IMR-90 (cell line): ENCODE measurements around the gene LRP3. TPM values are rescaled to one million over a fixed set of nuclear protein-coding genes. Genes with fewer than 3 reads are reported as not detected.
A peak's percentile ranks its signal among the peaks of the same experiment; 100 is the strongest.

Experiments used
- ATAC-seq: fragments of 200-7000 bp; cut with Tn5 transposase; 2 replicates; pipeline ENCODE4 v1.9.1; 2020; ENCODE audit warnings: low read depth, mild to moderate bottlenecking, moderate library complexity
- BruUV-seq: library from RNA; stranded (reverse); fragments of 400-500 nt; replicated peaks from 2 replicates; lab custom pipeline; 2021; lab: Mats Ljungman, UMichigan
- CTCF ChIA-PET: fragments of 300-600 bp; formaldehyde crosslinking; extraction: SDS; loops from one replicate; lab custom pipeline; 2021; ENCODE audit warnings: antibody characterized with exemption; lab: Yijun Ruan, JAX
- POLR2A ChIA-PET: fragments of 300-600 bp; sonication (Branson Sonifier 250); formaldehyde crosslinking; loops from one replicate; lab custom pipeline; 2022; ENCODE audit warnings: antibody characterized with exemption; ENCODE audit not compliant: unreplicated experiment; lab: Charles Lee
- DNase-seq: peaks from one replicate; pipeline ENCODE4 v3.0.0; 2013
- H2AFZ ChIP-seq: replicated peaks from 2 replicates; pipeline ENCODE3; 2013; ENCODE audit warnings: low read length, mild to moderate bottlenecking; ENCODE audit not compliant: poor library complexity
- H2AK5ac ChIP-seq: 2 replicates; pipeline ENCODE4 v1.6.1; 2013; ENCODE audit warnings: low read depth, low read length, inconsistent platforms
- H2AK9ac ChIP-seq: replicated peaks from 2 replicates; pipeline ENCODE3; 2013; ENCODE audit warnings: mild to moderate bottlenecking, low read depth, low read length, moderate library complexity; ENCODE audit not compliant: poor library complexity
- H2BK120ac ChIP-seq: 2 replicates; pipeline ENCODE4 v1.6.1; 2013; ENCODE audit warnings: low read depth, low read length, inconsistent platforms
- H2BK15ac ChIP-seq: 3 replicates; pipeline ENCODE4 v1.6.1; 2013; ENCODE audit warnings: low read depth, low read length, inconsistent platforms
- H2BK20ac ChIP-seq: 2 replicates; pipeline ENCODE4 v1.6.1; 2013; ENCODE audit warnings: low read depth, mild to moderate bottlenecking, inconsistent platforms, low read length, moderate library complexity
- H2BK5ac ChIP-seq: 2 replicates; pipeline ENCODE4 v1.6.1; 2013; ENCODE audit warnings: mild to moderate bottlenecking, low read depth, low read length, inconsistent platforms; ENCODE audit not compliant: poor library complexity, severe bottlenecking
- H3K14ac ChIP-seq: replicated peaks from 2 replicates; pipeline ENCODE4 v1.6.1; 2013; ENCODE audit warnings: low read depth, low read length, inconsistent platforms
- H3K18ac ChIP-seq: 2 replicates; pipeline ENCODE4 v1.6.1; 2013; ENCODE audit warnings: low read depth, low read length, control low read depth
- H3K23ac ChIP-seq: 2 replicates; pipeline ENCODE4 v1.6.1; 2013; ENCODE audit warnings: low read depth, low read length, inconsistent platforms
- H3K27ac ChIP-seq: 2 replicates; pipeline ENCODE4 v1.5.1; 2013; ENCODE audit warnings: mild to moderate bottlenecking, control low read depth, low read length; ENCODE audit not compliant: insufficient read depth
- H3K27me3 ChIP-seq: 2 replicates; pipeline ENCODE4 v1.6.1; 2013; ENCODE audit warnings: low read length; ENCODE audit not compliant: control insufficient read depth, insufficient read depth
- H3K36me3 ChIP-seq: 2 replicates; pipeline ENCODE4 v1.6.1; 2013; ENCODE audit warnings: low read length, mixed read lengths; ENCODE audit not compliant: control insufficient read depth, insufficient read depth
- H3K4ac ChIP-seq: 2 replicates; pipeline ENCODE4 v1.6.1; 2013; ENCODE audit warnings: low read depth, low read length, inconsistent platforms
- H3K4me1 ChIP-seq: 2 replicates; pipeline ENCODE4 v1.6.1; 2013; ENCODE audit warnings: low read length, mixed read lengths; ENCODE audit not compliant: control insufficient read depth, insufficient read depth
- H3K4me2 ChIP-seq: 2 replicates; pipeline ENCODE4 v1.6.1; 2013; ENCODE audit warnings: low read depth, mild to moderate bottlenecking, control low read depth, low read length, moderate library complexity
- H3K4me3 ChIP-seq: 2 replicates; pipeline ENCODE4 v1.5.1; 2013; ENCODE audit warnings: low read depth, mild to moderate bottlenecking, control low read depth, low read length, moderate library complexity; ENCODE audit not compliant: insufficient read depth
- H3K56ac ChIP-seq: 2 replicates; pipeline ENCODE4 v1.6.1; 2013; ENCODE audit warnings: low read length, inconsistent platforms; ENCODE audit not compliant: insufficient read depth; ENCODE audit errors: extremely low read depth
- H3K79me1 ChIP-seq, 2 experiments: 2 replicates each; pipeline ENCODE4 v1.6.1; 2013; ENCODE audit warnings: low read length in 2 of 2, inconsistent platforms in 1 of 2, low read depth in 1 of 2
- H3K9ac ChIP-seq: 2 replicates; pipeline ENCODE4 v1.6.1; 2013; ENCODE audit warnings: low read depth, low read length, control low read depth
- H3K9me1 ChIP-seq: 2 replicates; pipeline ENCODE4 v1.6.1; 2013; ENCODE audit warnings: low read length, inconsistent platforms; ENCODE audit not compliant: insufficient read depth
- H3K9me3 ChIP-seq: 2 replicates; pipeline ENCODE4 v1.6.1; 2013; ENCODE audit warnings: low read length; ENCODE audit not compliant: control insufficient read depth, insufficient read depth
- H4K20me1 ChIP-seq: 2 replicates; pipeline ENCODE4 v1.6.1; 2013; ENCODE audit warnings: low read length, inconsistent platforms; ENCODE audit not compliant: insufficient read depth
- H4K5ac ChIP-seq: 2 replicates; pipeline ENCODE4 v1.6.1; 2013; ENCODE audit warnings: mild to moderate bottlenecking, low read depth, low read length, control low read depth
- H4K8ac ChIP-seq, 2 experiments: 2 replicates each; pipeline ENCODE4 v1.6.1; 2013; ENCODE audit warnings: low read depth in 2 of 2, low read length in 2 of 2, control low read depth in 1 of 2, inconsistent platforms in 1 of 2
- H4K91ac ChIP-seq: 2 replicates; pipeline ENCODE4 v1.6.1; 2013; ENCODE audit warnings: low read depth, low read length, inconsistent platforms; ENCODE audit not compliant: insufficient read depth
- RCOR1 ChIP-seq: IDR thresholded peaks from 2 replicates; pipeline ENCODE4 v1.6.1; 2012; ENCODE audit warnings: mild to moderate bottlenecking, low read length, improper control_type of control experiment; ENCODE audit not compliant: insufficient replicate concordance
- WGBS, 2 experiments: methylation state at CpG; one replicate each; pipeline versions ENCODE4 v1.1.5 to v1.1.7; 2013; ENCODE audit warnings: missing lambda C conversion rate in 2 of 2; ENCODE audit not compliant: insufficient read length in 1 of 2; ENCODE audit errors: extremely low coverage in 2 of 2; 5-methylcytosine and 5-hydroxymethylcytosine counted together
- dilution Hi-C: fragments of 300-500 bp; cut with HindIII; formaldehyde crosslinking; loops from one replicate; pipeline ENCODE4 v1.14.3; 2018; ENCODE audit warnings: low sequenced_read_pairs; ENCODE audit not compliant: unreplicated experiment
- in situ Hi-C: fragments of 300-500 bp; cut with MboI; formaldehyde crosslinking; loops from 3 replicates; pipeline ENCODE4 v1.14.3; 2019; ENCODE audit warnings: low sequenced_read_pairs, inconsistent platforms, mixed read lengths
- intact Hi-C: fragments of 100-400 bp; cut with micrococcal nuclease; formaldehyde crosslinking; loops from 2 replicates; pipeline ENCODE4 v1.10.0; 2022
- polyA plus RNA-seq, 3 experiments: library from polyadenylated mRNA; depleted of rRNA; stranded (reverse); fragments of >200 nt; gene quantifications; 2 replicates each; pipeline ENCODE4 v1.2.3, GENCODE V29; 2012; ENCODE audit warnings: low replicate concordance in 1 of 3
- total RNA-seq: library from RNA; depleted of rRNA; stranded (reverse); fragments of >200 nt; gene quantifications from 2 replicates; pipeline ENCODE4 v1.2.3, GENCODE V29; 2012

Gene LRP3
- total and polyA plus RNA-seq, 2 of the 4 experiments (the other 2 are of a cell fraction) = 8.4 to 20.2 TPM

GRCh38 chr19:33195645-33196347, 1.7 kb downstream of the LRP3 start:
- POLR2A ChIA-PET = interaction anchor here (0.6 kb wide), 1 partner anchor 8 kb away, joined by 11 read pairs; no protein-coding TSS in a partner anchor

More at GRCh38 chr19:33195645-33196347, 1.7 kb downstream of the LRP3 start:
- H3K27ac ChIP-seq = no peak overlapping the region
- H2BK15ac ChIP-seq = no peak overlapping the region
- intact Hi-C loops = no loop called here
- H3K9me3 ChIP-seq = no peaks in the 10 kb centered on the region
- dilution Hi-C loops = no loop called here
- BruUV-seq = no TSS peak
- peaks cover 2% of the 10 kb centered on the region; the same call in 1 of the 2 replicates for H3K36me3 ChIP-seq
- WGBS, 2 experiments = 100% methylated on average over 2 of the region's 17 CpGs; no CpG with 5 or more reads in 1 of the 2 experiments
- H3K4me1 ChIP-seq = peaks cover 3% of the 10 kb centered on the region; the same call in 1 of the 2 replicates
- H2AK9ac ChIP-seq = peak overlapping the region; percentile 37
- CTCF ChIA-PET = interaction anchor here (1.0 kb wide), 1 partner anchor 11 kb away, joined by 3 read pairs; no protein-coding TSS in a partner anchor
- peaks cover 0 to 10% of the 10 kb centered on the region in 2 experiments; a peak in 1 of 4 replicates for H3K79me1 ChIP-seq
- DNase-seq = no peak
- TF ChIP-seq RCOR1 = no peak
- no peak overlapping the region for H3K23ac ChIP-seq
- no peak overlapping the region for H3K4ac ChIP-seq
- H3K9ac ChIP-seq = peak overlapping the region; percentile 56; the same call in 1 of the 2 replicates
- in situ Hi-C loops = no loop called here
- no peak overlapping the region for H2BK120ac ChIP-seq
- peaks cover 8% of the 10 kb centered on the region for H4K20me1 ChIP-seq
- H2AFZ ChIP-seq = peak overlapping the region; percentile 85
- no peaks in the 10 kb centered on the region for H3K9me1 ChIP-seq
- H3K18ac ChIP-seq = no peak overlapping the region
- no peak overlapping the region for H2BK5ac ChIP-seq
- ATAC-seq = peak; percentile 3; the same call in 1 of the 2 replicates
- no peak overlapping the region for H4K8ac ChIP-seq
- H3K4me2 ChIP-seq = peak overlapping the region; percentile 79
- peak overlapping the region; percentile 71; the same call in 1 of the 2 replicates for H3K4me3 ChIP-seq
- peaks cover 7% of the 10 kb centered on the region; the same call in 1 of the 2 replicates for H3K27me3 ChIP-seq
- no peak overlapping the region for H2AK5ac ChIP-seq
- no peak overlapping the region for H2BK20ac ChIP-seq
- H4K91ac ChIP-seq = no peak overlapping the region
- H4K5ac ChIP-seq = no peak overlapping the region
- H3K14ac ChIP-seq = no peak overlapping the region
- H3K56ac ChIP-seq = no peak overlapping the region
